GM03348 (cell line): ENCODE results near the gene TMPRSS13.

ENCODE experiments used
- DNase-seq: peaks from one replicate; pipeline ENCODE4 v3.0.0; 2012; ENCODE audit warnings: low spot score

Gene TMPRSS13

GRCh38 chr11:117888139-117888566 is 41.0 kb downstream of the TMPRSS13 start:
- no peak for DNase-seq

DNA sequence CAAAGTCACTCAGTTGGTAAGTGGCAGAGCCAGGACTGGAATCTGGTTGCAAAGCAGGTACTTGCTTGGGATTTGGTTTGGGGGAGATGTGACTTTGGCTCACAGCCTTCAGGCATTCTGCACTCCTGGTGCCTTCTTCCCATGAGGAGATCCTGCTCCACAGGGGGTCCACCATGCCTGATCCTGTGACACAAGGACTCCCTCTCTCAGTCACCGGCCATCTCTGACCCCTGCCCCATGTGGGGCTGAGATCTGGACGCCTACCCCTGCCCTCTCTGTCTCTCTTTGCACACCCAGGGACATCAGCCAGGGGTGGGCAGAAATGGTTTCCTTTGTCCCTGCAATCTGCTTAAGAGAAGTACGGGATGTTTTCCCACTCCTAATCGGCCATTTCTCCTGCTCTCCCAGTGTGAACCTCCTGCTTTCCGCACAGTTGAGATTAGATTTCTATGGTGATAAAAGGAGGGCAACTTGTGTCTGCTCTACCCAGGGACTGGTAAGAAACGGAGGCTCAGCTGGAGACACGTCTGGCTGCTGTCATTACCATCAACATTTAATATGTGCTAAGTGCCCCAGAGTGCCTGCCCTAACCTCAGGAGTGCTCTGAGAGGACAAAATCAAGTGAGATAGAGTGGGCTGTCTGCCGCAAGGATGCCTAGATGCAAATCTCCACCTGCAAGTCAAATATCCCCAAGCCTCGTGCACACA is 41.6 kb downstream of the TMPRSS13 start:
- DNase-seq: no peak

DNA sequence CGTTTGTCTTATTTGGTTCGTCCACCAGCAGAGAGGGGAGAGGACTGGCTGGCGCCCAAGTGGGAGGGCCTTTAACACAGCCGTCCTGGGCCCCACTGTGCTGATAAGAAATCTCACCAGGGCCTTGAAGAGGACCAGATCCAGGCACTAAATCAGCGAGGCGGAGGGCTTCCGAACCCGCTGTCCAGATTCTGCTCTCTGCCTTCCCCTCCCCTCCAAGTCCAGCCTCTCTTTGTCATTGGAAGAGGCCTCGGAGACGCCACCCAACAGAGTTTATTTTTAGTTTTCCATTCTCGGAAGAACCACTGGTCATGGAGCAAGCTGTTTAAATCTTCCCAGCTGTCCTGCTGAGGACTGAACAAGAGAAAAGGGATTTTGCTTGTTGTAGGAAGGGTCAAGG is 43.4 kb downstream of the TMPRSS13 start:
- DNase-seq: no peak

GRCh38 chr11:117884994-117885393 is 44.2 kb downstream of the TMPRSS13 start:
- no peak for DNase-seq

- no peak for DNase-seq
Measured at GRCh38 chr11:117883063-117883462, 46.1 kb downstream of the TMPRSS13 start.

GRCh38 chr11:117882311-117882905 is 46.8 kb downstream of the TMPRSS13 start:
- no peak for DNase-seq

GRCh38 chr11:117881217-117881616 is 48.0 kb downstream of the TMPRSS13 start:
- DNase-seq: no peak

- no peak for DNase-seq
Measured at GRCh38 chr11:117879516-117880480, 49.4 kb downstream of the TMPRSS13 start.

DNA sequence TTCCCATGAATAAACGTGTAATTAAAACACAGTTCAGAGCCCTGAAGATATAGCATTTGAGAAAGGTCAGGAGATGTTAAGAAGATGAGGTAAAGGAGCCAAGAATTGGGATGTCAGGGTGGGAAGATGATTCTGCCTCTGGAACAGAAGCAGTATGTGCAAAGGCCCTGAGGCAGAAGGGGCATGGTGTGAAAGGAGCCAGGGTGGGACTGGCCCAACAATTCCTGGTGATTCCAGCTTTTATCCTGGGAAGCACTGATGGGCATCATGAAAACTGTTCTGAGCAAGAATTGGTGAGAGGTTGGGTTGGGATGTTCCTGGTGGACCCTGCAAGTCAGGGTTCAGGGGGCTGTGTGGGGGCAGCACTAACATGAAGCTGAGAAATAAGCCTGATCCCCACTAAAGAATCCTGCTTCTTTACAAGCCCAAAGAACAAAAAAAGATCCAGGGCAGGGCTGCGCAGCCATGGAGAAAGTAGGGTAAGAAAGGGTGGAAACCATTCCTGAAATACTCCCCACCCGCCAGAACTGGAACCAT is 50.2 kb downstream of the TMPRSS13 start:
- no peak for DNase-seq

GRCh38 chr11:117878314-117878938 is 50.8 kb downstream of the TMPRSS13 start:
- DNase-seq: no peak

GRCh38 chr11:117877120-117877784 is 52.0 kb downstream of the TMPRSS13 start:
- DNase-seq: no peak

DNA sequence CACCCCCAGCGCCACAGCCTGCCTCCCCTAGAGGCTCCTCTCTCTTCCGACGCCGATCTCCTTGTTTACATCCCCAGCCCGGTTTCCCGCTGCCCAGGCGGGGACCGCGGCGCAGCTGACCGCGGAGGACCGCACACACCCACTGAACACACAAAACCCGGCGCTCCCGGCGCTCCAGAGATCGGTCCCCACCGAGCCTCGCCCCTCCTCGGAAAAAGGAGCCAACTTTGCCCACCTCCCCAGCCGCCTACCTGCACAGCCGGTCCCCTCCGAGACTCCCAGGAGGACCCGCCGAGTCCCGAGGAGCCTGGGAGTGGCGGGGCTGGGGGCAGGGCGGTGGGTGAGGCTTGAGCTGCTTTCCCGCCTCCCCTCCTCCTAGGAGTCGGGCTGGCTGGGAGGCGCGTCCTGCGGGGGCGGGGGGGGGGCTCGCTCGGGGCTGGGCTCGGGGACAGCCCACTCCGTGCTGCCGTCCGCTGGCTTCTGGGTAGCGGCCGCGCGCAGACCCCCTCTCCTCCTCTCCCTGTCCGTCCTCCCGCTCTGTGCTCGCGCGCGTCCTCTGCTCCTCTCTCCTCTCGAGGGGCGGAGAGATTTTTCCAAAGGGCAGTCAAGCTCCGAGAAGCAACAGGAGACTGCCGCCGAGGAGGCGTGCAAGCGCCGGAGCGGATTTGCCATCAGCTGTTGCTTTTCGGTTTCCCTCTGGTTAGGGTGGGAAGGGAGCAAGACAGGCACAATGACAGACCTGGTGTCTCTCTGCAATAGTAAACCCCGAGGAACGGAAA is 52.7 kb downstream of the TMPRSS13 start, which contains the start of gene FXYD6:
Gene FXYD6, minus strand, starts transcription at position 318 of the 779 bp plus-strand sequence. CDS start 33,882 bp downstream, outside the sequence.
- no peak for DNase-seq

DNA sequence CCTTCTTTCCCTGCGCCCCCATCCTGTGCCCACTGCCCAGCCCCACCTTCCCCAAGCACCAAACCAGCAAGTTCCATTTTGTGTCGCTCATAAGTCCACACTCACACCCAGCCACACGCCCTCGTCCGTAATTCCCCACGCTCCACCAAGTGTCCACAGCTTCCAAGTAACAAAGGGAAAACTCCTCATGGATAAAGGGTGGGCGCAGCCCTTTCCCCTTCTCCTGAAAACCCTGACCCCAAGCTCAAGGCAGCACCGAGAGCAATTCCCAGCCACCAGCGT is 53.2 kb downstream of the TMPRSS13 start:
- no peak for DNase-seq

DNA sequence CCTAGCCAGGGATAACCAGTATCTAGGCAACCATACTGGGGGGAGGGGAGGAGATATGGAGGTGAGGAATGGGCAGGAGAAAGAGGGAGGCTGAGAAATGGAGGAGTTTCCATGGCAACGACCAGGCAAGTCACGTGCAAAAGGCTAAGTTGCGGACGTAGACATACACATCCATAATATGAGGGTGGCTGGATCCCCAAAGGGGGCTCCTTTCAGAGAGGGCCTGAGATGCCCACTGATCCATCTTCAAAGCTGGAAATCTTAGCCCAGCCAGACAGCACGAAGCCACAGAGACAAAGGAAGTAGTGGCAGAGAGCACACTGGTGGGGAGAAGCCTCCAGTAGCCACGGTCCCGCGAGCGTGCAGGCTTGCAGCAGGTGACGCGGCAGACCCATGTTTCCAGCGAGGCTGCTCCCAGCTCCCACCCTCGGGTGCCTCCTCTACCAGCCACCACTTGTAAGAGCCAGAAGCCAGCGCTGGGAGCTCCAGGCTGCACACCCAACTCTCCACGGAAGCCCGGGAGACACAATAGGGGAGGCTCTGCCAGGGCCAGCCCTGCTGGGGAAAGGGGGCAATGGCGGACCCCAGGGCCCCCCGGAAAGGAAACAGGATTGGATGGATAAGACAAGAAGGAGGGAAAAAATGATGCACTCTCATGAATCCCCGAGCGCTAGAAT is 53.7 kb downstream of the TMPRSS13 start:
- DNase-seq: no peak

DNA sequence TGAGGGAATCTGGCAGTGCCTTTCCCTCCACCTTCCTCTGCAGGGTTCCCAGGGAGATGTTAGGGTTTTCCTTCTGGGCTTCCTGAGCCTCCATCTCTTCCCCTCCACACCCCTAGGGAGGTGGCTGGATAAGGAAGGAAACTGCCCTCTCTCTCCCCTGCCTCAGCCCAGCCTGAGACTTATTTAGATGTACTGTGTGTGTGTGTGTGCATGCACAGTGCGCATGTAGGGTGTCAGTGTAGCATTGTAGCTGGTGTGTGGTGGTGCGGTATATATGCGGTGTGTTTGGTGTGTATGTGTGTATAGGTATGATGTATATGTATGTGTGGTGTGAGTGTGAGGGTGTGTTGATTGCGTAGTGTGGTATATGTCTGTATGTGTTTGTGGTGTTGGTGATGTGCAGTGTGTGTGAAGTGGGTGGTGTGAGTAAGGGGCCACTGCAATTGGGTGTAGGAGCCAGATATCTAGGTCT is 54.3 kb downstream of the TMPRSS13 start:
- DNase-seq: no peak

DNA sequence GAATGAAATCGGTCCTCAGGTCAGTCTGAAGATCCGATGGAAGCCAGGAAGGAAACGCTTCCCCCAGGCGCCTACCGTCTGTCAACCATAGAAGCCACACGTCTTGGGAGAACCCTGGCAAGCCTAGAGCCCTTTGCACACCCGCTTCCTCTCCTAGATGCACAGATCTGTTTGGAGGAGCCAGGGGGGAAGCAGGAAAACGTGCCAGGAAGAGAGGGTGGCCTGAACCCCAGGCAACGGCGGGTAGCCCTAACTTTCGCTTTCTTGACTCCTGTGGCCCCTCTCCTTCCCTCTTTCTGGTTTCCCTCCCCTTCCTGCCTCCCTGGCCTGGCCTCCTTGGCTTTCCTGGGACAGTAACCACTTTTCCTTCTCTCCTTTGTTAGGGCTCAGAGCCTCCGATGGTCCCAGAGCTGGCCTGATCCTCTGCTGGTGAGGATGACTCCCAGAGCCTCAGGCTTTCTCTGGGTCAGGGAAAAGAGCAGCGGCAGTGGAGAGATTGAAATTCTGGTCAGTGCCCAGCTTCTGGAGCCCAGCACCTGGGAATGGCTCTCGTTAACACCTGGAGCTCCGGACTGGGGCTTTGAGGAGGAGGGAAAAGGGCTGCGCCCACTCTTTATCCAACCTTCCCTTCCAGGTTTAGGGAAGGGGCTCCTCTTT is 54.8 kb downstream of the TMPRSS13 start:
- no peak for DNase-seq

GRCh38 chr11:117873828-117874125 is 55.4 kb downstream of the TMPRSS13 start:
- DNase-seq: no peak

GRCh38 chr11:117872975-117873827 is 56.0 kb downstream of the TMPRSS13 start:
- DNase-seq: no peak
